Kidney epithelial cell (primary cell): Measurements from ENCODE around the gene TMEM179. TPM values are rescaled to one million over a fixed set of nuclear protein-coding genes. Genes with fewer than 3 reads are reported as not detected.

ENCODE experiments used
- DNase-seq: peaks from one replicate; pipeline ENCODE4 v3.0.0-alpha.2; 2010; ENCODE audit warnings: low read depth
- H3K27me3 ChIP-seq: 2 replicates; pipeline ENCODE4 v1.6.0; 2011; ENCODE audit warnings: low read length; ENCODE audit not compliant: control insufficient read depth, insufficient read depth
- H3K36me3 ChIP-seq: 2 replicates; pipeline ENCODE4 v1.5.1; 2011; ENCODE audit warnings: low read length; ENCODE audit not compliant: control insufficient read depth, insufficient read depth
- H3K4me3 ChIP-seq: 2 replicates; pipeline ENCODE4 v1.5.1; 2011; ENCODE audit warnings: low read depth, mild to moderate bottlenecking, control low read depth, low read length
- total RNA-seq: library from RNA; depleted of rRNA; stranded (reverse); fragments of >200 nt; gene quantifications from 2 replicates; pipeline ENCODE4 v1.2.3, GENCODE V29; 2015
- TF ChIP-seq, protein P1 (sequence below): IDR thresholded peaks from 2 replicates; pipeline ENCODE4 v1.5.1; 2011; ENCODE audit warnings: mild to moderate bottlenecking, moderate library complexity, low read length, control low read depth, inconsistent platforms; ENCODE audit not compliant: insufficient read depth, poor library complexity, severe bottlenecking

TMEM179 gene
- total RNA-seq, 1 donor from 2014 or later: not detected

- H3K36me3 ChIP-seq: no peaks in the 10 kb centered on the region
- TF ChIP-seq, protein P1, sequence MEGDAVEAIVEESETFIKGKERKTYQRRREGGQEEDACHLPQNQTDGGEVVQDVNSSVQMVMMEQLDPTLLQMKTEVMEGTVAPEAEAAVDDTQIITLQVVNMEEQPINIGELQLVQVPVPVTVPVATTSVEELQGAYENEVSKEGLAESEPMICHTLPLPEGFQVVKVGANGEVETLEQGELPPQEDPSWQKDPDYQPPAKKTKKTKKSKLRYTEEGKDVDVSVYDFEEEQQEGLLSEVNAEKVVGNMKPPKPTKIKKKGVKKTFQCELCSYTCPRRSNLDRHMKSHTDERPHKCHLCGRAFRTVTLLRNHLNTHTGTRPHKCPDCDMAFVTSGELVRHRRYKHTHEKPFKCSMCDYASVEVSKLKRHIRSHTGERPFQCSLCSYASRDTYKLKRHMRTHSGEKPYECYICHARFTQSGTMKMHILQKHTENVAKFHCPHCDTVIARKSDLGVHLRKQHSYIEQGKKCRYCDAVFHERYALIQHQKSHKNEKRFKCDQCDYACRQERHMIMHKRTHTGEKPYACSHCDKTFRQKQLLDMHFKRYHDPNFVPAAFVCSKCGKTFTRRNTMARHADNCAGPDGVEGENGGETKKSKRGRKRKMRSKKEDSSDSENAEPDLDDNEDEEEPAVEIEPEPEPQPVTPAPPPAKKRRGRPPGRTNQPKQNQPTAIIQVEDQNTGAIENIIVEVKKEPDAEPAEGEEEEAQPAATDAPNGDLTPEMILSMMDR: no peak
- DNase-seq: no peak
- peaks cover 21% of the 10 kb centered on the region for H3K27me3 ChIP-seq
- no peak overlapping the region for H3K4me3 ChIP-seq
These were observed 16.3 kb downstream of the TMEM179 start for GRCh38 chr14:104588066-104588857.

GRCh38 chr14:104587641-104588040 lies 16.9 kb downstream of the TMEM179 start:
- no peak overlapping the region for H3K4me3 ChIP-seq
- TF ChIP-seq, protein P1: no peak
- no peaks in the 10 kb centered on the region for H3K36me3 ChIP-seq
- peaks cover 23% of the 10 kb centered on the region for H3K27me3 ChIP-seq
- DNase-seq: no peak

- TF ChIP-seq, protein P1: no peak
- Histone ChIP-seq H3K4me3 (no peak overlapping the region), H3K36me3 (no peaks in the 10 kb centered on the region), H3K27me3 (peaks cover 28% of the 10 kb centered on the region)
- DNase-seq: no peak
These were observed 17.5 kb downstream of the TMEM179 start for GRCh38 chr14:104586832-104587620.

DNA sequence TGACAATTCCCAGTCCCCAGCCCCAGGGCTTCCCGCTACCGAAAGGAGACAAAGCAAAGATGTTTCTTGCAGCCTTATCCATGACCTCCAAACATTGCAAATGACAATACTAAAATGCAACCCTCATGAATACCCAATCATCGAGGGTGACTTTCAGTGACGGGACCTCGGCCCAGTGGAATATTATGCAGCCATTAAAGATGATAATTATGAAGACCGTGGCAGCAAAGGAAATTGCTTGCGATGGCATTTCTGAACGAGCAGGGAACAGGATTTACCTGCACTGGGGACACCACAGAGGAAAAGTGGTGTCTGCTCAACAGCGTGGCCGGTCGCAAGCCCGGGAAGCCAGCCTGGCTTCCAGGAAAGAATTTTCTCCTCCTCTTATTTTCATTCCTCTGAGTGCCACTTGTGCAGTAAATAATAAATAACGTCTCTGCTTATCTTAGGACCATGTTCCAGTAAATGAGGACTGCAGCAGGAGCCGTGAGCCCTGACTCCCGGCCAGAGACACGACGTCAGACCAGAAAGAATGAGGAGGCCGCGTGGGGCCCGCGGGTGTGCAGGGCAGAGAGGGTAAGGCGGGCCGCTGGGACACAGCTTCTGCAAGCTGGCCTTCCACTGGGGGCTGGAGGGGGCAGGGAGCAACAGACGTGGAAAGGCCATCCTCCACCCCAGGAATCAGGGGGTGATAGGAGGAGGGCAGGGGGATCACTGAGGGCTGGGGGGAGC lies 18.4 kb downstream of the TMEM179 start:
- Histone ChIP-seq H3K36me3 (no peaks in the 10 kb centered on the region), H3K27me3 (peaks cover 37% of the 10 kb centered on the region), H3K4me3 (no peak overlapping the region)
- no peak for DNase-seq
- TF ChIP-seq, protein P1: no peak

DNA sequence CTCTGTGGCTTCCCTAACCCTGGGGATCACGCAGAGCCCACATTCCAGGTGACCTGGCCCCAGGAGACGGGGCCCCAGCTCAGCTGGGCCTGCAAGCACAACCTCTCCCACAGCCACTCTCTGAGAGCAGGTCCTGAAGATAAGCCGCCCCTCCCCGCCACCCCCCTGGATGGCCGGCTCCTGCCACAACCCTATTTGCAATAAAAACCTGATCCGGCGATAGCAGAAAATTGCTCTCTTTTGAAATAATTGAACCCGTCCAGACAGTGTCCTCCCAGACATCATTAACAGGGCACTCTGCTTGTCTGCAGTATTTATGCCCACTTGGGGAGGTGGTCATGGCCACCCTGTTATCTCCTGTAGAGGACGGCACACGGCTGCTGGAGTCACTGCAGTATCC lies 20.0 kb downstream of the TMEM179 start:
- Histone ChIP-seq H3K36me3 (no peaks in the 10 kb centered on the region), H3K4me3 (no peak overlapping the region), H3K27me3 (peaks cover 42% of the 10 kb centered on the region)
- TF ChIP-seq, protein P1: no peak
- DNase-seq: no peak
